ENCODE measurements around the gene ASB6.
"Not testable (repeated sequence)": the region's sequence is repeated elsewhere in the genome, so short reads cannot be mapped to it uniquely, and the experiment has no call there.

ASB6 gene

GRCh38 chr9:129667378-129667777, 25.4 kb upstream of the ASB6 start:
- DNase-seq (ENCODE audit: low read depth, low spot score) = no peak

DNA sequence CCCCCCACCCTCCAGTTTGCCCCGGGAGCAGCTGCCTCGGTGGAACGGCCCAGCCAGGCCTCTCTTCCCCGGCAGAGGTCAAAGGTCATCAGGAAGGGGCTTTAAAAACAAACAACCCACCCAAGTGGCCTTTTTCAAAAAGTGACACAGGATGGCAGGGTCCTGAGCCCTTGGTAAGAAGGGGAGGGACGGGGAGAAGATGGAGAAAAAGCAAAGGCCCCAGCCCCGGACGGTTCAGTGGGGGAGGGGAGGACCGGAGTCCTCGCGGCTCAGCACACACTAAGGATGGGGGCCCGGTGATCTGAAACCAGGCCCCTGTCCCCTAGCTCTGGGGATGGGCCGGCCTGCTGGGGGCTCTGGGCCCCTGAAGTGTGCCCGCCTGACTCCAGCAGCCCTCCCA, 24.6 kb upstream of the ASB6 start:
- no peak for DNase-seq (ENCODE audit: low read depth, low spot score)

- no peak for DNase-seq (ENCODE audit: low read depth, low spot score)
These were observed 24.0 kb upstream of the ASB6 start for GRCh38 chr9:129665814-129666520.

DNA sequence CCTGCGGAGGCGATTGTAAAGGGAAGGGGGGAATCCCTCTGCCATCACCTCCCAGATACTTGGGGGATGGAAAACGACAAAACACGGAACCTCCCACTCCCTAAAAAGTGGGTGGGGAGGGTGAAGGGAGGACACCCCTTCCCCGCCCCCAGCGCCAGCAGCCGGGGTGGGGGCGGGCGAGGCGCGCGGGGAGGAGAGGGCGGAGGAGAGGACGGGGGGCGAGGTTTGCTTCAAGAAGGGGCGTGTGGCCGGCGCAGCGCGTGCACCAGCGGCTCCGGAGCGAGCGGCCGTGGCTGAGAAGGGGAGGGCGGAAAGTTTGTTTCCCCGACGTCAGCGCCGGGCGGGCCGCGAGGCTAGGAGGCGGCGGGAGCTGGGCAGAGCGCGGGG, 23.4 kb upstream of the ASB6 start, which contains the start of gene PRRX2:
PRRX2 (plus strand) TSS at position 259 of the 387 bp plus-strand sequence. CDS start 221 bp downstream, outside the sequence.
- DNase-seq (ENCODE audit: low read depth, low spot score) = no peak

GRCh38 chr9:129664746-129665388, 22.9 kb upstream of the ASB6 start:
- no peak for DNase-seq (ENCODE audit: low read depth, low spot score)

DNA sequence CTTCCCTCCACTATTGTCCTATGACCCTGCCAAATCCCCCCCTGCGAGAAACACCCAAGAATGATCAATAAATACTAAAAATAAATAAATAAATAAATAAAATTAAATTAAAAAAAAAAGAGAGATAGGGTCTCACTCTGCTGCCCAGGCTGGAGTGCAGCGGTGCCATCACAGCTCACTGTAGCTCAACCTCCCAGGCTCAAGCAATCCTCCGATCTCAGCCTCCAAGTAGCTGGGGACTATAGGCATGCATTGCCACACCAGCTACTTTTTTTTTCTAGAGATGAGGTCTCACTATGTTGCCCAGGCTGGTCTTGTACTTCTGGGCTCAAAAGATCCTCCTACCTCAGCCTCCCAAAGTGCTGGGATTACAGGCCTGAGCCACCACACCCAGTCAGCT, 20.3 kb upstream of the ASB6 start:
- DNase-seq (ENCODE audit: low read depth, low spot score) = not testable (repeated sequence)

GRCh38 chr9:129661029-129661428, 19.1 kb upstream of the ASB6 start:
- no peak for DNase-seq (ENCODE audit: low read depth, low spot score)

DNA sequence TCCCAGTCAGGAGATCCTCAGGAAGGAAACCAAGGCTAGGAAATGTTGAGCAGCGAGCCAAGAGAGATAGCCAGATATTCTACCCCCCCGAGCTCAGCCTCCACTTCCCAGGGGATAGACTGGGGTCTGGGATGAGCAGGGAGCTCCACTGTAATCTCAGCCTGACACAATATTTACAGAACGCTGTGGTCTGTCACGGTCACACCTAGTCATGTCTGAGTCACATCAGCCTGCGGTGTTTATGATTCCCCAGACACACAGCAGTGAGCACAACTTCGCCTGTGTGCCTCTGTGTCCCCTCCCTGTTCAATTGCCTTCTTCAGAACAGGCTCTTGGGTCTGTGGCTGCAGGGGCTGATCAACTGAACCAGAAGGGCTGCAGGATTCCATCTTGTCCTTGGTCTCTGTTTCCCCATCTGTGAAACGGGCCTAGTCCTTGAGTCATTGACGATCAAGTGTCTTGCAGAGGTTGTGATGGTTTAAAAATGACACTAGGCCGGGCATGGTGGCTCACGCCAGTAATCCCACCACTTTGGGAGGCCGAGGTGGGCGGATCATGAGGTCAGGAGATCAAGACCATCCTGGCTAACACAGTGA, 14.9 kb upstream of the ASB6 start:
- DNase-seq (ENCODE audit: low read depth, low spot score) = no peak

DNA sequence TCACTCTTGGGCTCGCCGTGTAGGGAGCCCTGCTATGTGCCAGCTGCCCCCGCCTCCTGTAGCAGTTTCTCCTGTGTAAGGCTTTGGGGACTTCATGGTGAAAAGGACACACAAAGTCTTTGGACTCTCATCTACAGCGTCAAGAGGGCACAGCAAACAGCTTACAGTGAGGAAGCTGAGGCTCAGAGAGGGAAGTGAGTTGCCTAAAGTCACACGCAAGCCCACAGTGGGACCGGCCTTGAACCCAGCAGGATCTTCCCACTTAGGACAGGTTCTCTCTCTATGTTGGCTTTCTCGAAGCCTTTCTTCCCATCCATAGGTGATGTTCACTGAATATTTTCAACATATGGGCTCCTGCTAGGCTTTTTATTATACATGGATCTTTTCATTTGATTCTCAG, 13.7 kb upstream of the ASB6 start:
- DNase-seq (ENCODE audit: low read depth, low spot score) = no peak

DNA sequence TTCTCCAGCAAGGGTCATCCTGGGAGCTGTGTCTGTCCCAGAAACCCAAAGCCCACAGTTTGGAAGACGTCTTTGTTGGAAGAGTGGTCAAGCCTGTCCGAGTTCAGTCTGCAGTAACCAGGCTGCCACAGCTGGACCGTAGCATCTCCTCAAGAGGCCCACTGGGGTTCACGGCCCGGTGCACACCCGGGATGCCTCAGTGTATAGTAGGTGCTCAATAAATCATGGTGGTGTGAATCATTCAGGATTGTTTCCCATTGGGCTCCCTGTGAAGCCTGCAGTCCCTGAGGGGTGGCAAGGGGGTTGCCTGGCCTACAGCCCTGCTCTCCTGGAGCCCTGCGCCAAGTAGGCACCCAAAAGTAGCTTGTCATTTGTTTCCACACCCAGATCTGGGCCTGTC, 13.2 kb upstream of the ASB6 start:
- no peak for DNase-seq (ENCODE audit: low read depth, low spot score)

DNA sequence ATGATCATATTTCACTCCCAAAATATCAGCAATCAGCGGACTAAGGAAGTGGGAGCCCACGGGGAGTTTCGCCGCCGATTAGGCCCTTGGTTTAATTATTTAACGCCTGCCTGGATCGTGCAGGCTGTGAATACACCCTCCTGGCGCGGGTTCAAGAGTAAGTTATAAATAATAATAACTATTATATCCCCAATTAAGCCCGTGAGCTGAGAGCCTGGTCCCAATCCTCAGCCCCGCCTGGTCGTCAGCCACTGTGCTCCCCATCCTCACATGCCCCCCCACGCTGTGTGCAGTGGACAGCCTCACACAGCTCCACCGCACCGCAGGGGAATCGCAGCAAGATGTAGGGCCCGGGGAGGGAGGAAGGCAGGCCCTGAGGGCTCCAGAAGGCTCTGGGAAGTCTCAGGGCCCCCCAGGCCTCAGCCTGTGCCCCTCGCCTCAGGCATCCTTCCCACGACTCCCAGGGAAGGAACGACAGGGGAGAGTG, 12.6 kb upstream of the ASB6 start:
- DNase-seq (ENCODE audit: low read depth, low spot score) = no peak

GRCh38 chr9:129653823-129654553, 12.0 kb upstream of the ASB6 start:
- DNase-seq (ENCODE audit: low read depth, low spot score) = no peak

DNA sequence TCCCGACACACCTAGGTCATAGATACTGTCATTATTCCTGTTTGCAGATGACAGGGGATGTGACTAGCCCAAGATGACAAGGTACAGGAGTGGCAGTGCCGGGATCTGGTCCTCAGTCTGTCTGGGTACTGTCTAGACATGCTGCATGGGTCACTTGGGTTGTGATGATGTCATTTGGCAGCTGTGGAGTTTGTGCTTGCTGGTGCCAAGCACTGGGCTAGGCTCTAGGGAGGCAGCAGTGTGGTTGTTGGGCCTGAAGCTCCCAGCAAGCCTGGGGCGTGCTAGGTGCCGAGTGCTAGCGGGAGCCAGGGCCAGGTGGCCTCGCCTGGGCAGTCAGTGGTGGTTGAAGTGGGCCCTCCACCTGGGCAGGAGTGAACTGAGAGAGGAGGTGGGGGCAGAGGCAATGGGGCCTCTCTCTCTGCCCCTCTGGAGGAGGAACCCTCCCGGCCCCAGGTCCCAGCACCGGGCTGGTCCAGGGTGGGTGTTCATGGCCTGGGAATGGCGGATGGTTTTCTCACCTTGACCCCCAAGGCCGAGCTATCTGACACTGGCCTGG, 8.8 kb upstream of the ASB6 start:
- no peak for DNase-seq (ENCODE audit: low read depth, low spot score)

DNA sequence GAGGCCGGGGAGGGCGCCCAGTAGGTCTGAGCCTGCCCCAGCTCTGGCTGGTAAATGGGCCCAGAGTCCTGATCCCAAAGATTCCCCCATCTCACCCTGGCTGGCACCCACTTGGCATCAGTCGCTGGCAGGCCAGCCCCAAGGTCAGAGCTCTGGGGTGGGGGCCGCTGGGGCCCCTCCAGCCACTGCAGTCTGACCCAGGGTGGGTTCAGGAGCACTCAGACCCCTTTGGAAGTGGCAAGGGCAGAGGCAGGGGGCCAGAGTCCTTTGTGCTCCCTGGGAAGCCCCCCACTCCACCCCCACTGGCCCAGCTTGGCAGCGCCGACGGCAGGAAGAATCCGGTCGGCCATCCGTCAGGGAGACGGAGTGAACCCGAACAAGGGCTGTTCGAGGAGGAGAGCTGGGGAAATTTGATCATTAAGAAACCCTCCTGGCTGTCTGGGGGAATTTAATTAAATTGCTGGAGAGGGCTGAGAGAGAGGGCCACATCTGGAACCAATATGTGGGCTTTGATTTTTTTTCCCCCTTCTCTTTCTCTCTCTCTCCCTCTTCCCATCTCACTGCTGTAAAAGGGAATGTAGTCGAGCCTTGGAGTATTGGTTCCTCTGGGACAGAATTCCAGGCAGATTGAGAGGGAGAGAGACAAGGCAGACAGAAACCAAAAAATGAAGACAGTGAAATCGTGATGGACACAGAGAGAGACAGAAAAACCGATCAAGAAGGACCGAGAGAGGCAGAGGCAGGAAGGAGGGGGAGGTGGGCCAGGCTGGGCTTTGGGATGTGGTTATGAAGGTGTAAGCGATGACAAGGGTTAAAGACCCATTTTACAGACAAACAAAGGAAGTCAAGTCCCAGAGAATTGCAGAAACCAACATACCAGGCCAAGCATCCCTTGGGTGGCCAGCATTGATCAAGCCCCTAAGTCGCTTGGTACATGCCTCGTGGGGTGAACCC, 8.1 kb upstream of the ASB6 start:
- DNase-seq (ENCODE audit: low read depth, low spot score) = no peak

GRCh38 chr9:129648764-129649115, 6.8 kb upstream of the ASB6 start:
- no peak for DNase-seq (ENCODE audit: low read depth, low spot score)

DNA sequence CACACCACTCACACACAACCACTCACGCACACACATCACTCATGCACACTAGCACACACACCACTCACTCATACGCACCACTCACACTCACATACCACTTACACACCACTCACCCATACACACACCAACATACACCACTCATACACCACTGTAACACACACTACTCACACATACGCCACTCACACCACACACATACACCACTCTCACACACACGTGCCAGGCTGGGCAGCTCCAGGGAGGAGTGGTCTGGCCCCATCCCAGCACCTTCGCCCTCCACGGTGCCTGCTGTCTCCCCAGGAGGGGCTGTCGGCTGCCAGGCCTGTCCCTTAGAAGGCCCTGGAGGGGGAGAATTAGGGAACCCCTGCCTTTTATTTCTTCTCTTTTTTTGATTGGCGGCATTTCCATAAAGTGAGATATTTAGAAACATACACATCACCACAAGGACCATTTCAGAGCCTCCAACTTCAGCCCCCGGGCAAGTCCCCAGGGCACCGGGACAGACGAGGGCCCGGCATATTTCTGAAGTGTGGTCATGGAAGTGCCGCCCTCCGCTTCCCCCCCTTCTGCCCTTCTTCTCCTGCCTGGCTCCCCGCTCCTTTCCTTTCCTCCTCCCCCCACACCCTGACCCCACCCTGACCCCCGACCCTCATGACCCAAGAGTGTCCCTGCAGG, 6.3 kb upstream of the ASB6 start:
- no peak for DNase-seq (ENCODE audit: low read depth, low spot score)

- no peak for DNase-seq (ENCODE audit: low read depth, low spot score)
These were observed 5.7 kb upstream of the ASB6 start for GRCh38 chr9:129647635-129648034.

- DNase-seq (ENCODE audit: low read depth, low spot score) = no peak
These were observed 4.7 kb upstream of the ASB6 start for GRCh38 chr9:129646654-129647053.

GRCh38 chr9:129646252-129646651, 4.3 kb upstream of the ASB6 start:
- no peak for DNase-seq (ENCODE audit: low read depth, low spot score)

DNA sequence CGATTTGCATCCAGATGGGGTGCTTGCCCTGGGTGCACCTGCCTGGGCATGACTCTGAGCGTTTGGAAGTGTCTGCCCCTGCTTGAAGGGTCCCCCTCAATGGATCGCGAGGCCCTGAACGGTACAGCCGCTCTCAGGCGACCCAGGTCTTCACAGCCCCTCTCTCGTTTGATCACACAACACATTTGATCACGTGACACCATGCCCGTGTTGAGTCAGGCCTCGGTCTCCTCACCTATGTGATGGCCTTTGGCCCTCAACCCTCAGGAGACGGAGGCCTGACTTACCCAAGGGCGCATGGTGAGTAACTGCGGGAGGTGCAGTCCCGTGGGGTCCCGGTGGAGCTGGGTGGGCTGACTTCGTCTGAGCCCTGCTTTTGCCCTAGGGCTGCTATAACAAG, 3.0 kb upstream of the ASB6 start:
- no peak for DNase-seq (ENCODE audit: low read depth, low spot score)
